GM18867 (cell line): ENCODE measurements around the gene PIAS3.
"Not testable (repeated sequence)": the region's sequence is repeated elsewhere in the genome, so short reads cannot be mapped to it uniquely, and the experiment has no call there.

ENCODE experiments used
- ATAC-seq: cut with Tn5 transposase; IDR thresholded peaks from one replicate; pipeline ENCODE4 v1.9.1; 2021; ENCODE audit warnings: mild to moderate bottlenecking, moderate library complexity; ENCODE audit not compliant: unreplicated experiment

PIAS3 gene

GRCh38 chr1:145826030-145826429 is 32.9 kb downstream of the PIAS3 start:
- ATAC-seq, result no peak

GRCh38 chr1:145824499-145824842 is 34.4 kb downstream of the PIAS3 start:
- no peak for ATAC-seq

GRCh38 chr1:145823565-145824498 is 35.0 kb downstream of the PIAS3 start, which contains the start of the genes POLR3C and RNF115:
Gene POLR3C (plus strand): TSS chr1:145824200. CDS start chr1:145825777, 1,577 bp downstream.
Gene RNF115 (minus strand): TSS chr1:145824095. CDS start chr1:145823873, 222 bp downstream.
- peak; percentile 82 for ATAC-seq

- ATAC-seq, result not testable (repeated sequence)
Observed at GRCh38 chr1:145822779-145823331, 36.0 kb downstream of the PIAS3 start.

GRCh38 chr1:145818095-145818494 is 40.8 kb downstream of the PIAS3 start:
- peak; percentile 42 for ATAC-seq

GRCh38 chr1:145812977-145813810 is 45.7 kb downstream of the PIAS3 start:
- ATAC-seq, result not testable (repeated sequence)

- no peak for ATAC-seq
Observed at GRCh38 chr1:145806844-145807243, 52.0 kb downstream of the PIAS3 start.

- ATAC-seq, result no peak
Observed at GRCh38 chr1:145806408-145806807, 52.5 kb downstream of the PIAS3 start.

GRCh38 chr1:145805057-145805456 is 53.8 kb downstream of the PIAS3 start:
- ATAC-seq, result no peak

- no peak for ATAC-seq
Observed at GRCh38 chr1:145804235-145805045, 54.4 kb downstream of the PIAS3 start.

- no peak for ATAC-seq
Observed at GRCh38 chr1:145799806-145800205, 59.1 kb downstream of the PIAS3 start.
